ENCODE data around the gene SNTB2.

- TF ChIP-seq CTCF (IDR thresholded peaks at IDR 0.05) (no peak), EZH2 (IDR thresholded peaks at IDR 0.05) (no peak)
These were observed 38.2 kb downstream of the SNTB2 start for GRCh38 chr16:69225121-69225520.
